ENCODE data around the gene RPS6KB2. TPM values are rescaled to one million over a fixed set of nuclear protein-coding genes. Genes with fewer than 3 reads are reported as not detected.

Gene RPS6KB2
- total and polyA plus RNA-seq, 4 donors, result 30.8 to 84.8 (median 37.9) TPM

DNA sequence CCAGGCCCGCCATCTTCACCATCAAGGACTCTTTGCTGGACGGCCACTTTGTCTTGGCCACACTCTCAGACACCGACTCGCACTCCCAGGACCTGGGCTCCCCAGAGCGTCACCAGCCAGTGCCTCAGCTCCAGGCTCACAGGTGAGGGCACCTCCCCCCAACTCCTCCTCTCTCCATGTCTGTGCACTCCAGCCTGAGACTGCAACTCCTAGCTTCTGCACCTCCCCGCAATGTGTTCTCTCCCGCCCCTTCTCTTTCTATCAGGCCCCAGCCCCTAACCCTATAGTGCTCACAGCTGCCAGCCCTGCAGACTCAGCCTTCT is 32.1 kb upstream of the RPS6KB2 start:
- Histone ChIP-seq H3K27ac (ENCODE audit: low read depth in 1 of 2, low read length in 2 of 2) (no peak overlapping the region), H3K36me3 (ENCODE audit: control insufficient read depth in 1 of 2, insufficient read depth in 2 of 2, low read length in 1 of 2) (peaks cover 4 to 7% of the 10 kb centered on the region in 2 donors), H3K27me3 (ENCODE audit: control insufficient read depth in 1 of 2, insufficient read depth in 2 of 2, low read length in 1 of 2) (no peaks in the 10 kb centered on the region), H3K4me1 (ENCODE audit: control insufficient read depth in 1 of 2, insufficient read depth in 2 of 2, low read length in 2 of 2) (no peaks in the 10 kb centered on the region), H3K9me3 (ENCODE audit: control insufficient read depth, low read length) (no peaks in the 10 kb centered on the region), H3K4me3 (ENCODE audit: low read length in 2 of 2) (no peak overlapping the region)
- intact Hi-C loops (cut with DNase I), result loop anchor here in 1 of 2 donors (10.0 kb wide), 1 partner anchor 109 kb away; the partner anchor contains the start of genes CDK2AP2 and PITPNM1
- WGBS, 2 donors, result 84 to 86% methylated on average over 7 of the region's 7 CpGs
- ATAC-seq (ENCODE audit: low FRiP score), result no peak
- no peak for DNase-seq

DNA sequence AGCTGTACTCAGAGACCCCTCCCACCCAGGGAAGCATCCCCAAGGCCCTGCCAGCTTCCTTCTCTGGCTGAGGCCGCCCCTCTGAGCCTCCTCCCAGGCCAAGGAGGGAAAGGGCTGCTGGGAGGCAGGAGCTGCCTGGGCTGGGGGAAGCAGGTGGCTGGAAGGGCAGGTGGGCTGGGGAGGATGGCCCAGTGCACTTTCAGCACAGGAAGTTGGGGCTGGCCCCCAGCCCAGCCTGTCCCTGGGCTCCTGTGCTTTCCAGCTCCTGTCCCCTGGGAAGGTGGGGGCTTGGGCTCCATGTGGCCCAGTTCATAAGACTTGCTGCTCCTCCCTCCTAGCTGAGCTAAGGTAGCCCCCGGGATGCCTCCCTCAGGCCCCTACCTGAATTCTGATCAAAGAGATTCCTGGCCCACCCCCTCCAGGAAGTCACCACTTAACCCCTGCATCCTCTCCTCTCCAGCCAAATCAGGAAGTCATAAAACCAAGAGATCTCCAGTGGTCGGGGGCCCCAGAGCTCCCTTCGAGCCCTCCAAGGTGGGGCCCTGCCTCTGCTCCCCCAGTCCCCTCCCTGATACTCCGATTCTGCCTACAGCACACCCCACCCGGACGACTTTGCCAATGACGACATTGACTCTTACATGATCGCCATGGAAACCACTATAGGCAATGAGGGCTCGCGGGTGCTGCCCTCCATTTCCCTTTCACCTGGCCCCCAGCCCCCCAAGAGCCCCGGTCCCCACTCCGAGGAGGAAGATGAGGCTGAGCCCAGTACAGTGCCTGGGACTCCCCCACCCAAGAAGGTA is 31.5 kb upstream of the RPS6KB2 start:
- H3K4me1 ChIP-seq (ENCODE audit: control insufficient read depth in 1 of 2, insufficient read depth in 2 of 2, low read length in 2 of 2), result no peaks in the 10 kb centered on the region
- intact Hi-C loops (cut with DNase I), result loop anchor here in 1 of 2 donors (10.0 kb wide), 1 partner anchor 108 kb away; the partner anchor contains the start of genes CDK2AP2 and PITPNM1
- WGBS, 2 donors, result 59 to 62% methylated on average over 12 to 13 of the region's 13 CpGs
- H3K27ac ChIP-seq (ENCODE audit: low read depth in 1 of 2, low read length in 2 of 2), result no peak overlapping the region
- no peak for ATAC-seq (ENCODE audit: low FRiP score)
- peaks cover 4 to 7% of the 10 kb centered on the region in 2 donors for H3K36me3 ChIP-seq (ENCODE audit: control insufficient read depth in 1 of 2, insufficient read depth in 2 of 2, low read length in 1 of 2)
- no peaks in the 10 kb centered on the region for H3K9me3 ChIP-seq (ENCODE audit: control insufficient read depth, low read length)
- no peak overlapping the region for H3K4me3 ChIP-seq (ENCODE audit: low read length in 2 of 2)
- no peaks in the 10 kb centered on the region for H3K27me3 ChIP-seq (ENCODE audit: control insufficient read depth in 1 of 2, insufficient read depth in 2 of 2, low read length in 1 of 2)
- DNase-seq, result no peak

GRCh38 chr11:67397536-67397935 is 30.8 kb upstream of the RPS6KB2 start:
- Histone ChIP-seq H3K27ac (ENCODE audit: low read depth in 1 of 2, low read length in 2 of 2) (no peak overlapping the region), H3K4me3 (ENCODE audit: low read length in 2 of 2) (no peak overlapping the region), H3K27me3 (ENCODE audit: control insufficient read depth in 1 of 2, insufficient read depth in 2 of 2, low read length in 1 of 2) (no peaks in the 10 kb centered on the region), H3K9me3 (ENCODE audit: control insufficient read depth, low read length) (no peaks in the 10 kb centered on the region), H3K4me1 (ENCODE audit: control insufficient read depth in 1 of 2, insufficient read depth in 2 of 2, low read length in 2 of 2) (no peaks in the 10 kb centered on the region), H3K36me3 (ENCODE audit: control insufficient read depth in 1 of 2, insufficient read depth in 2 of 2, low read length in 1 of 2) (peaks cover 4 to 7% of the 10 kb centered on the region in 2 donors)
- ATAC-seq (ENCODE audit: low FRiP score), result no peak
- WGBS, 2 donors, result 73 to 76% methylated on average over 6 of the region's 6 CpGs
- no peak for DNase-seq
- intact Hi-C loops (cut with DNase I), result loop anchor here in 1 of 2 donors (10.0 kb wide), 1 partner anchor 107 kb away; the partner anchor contains the start of genes CDK2AP2 and PITPNM1

- Histone ChIP-seq H3K36me3 (ENCODE audit: control insufficient read depth in 1 of 2, insufficient read depth in 2 of 2, low read length in 1 of 2) (peaks cover 4 to 7% of the 10 kb centered on the region in 2 donors), H3K27ac (ENCODE audit: low read depth in 1 of 2, low read length in 2 of 2) (no peak overlapping the region)
- intact Hi-C loops (cut with DNase I), result loop anchor here in 1 of 2 donors (10.0 kb wide), 1 partner anchor 107 kb away; the partner anchor contains the start of genes CDK2AP2 and PITPNM1
Observed at GRCh38 chr11:67397986-67398660, 30.2 kb upstream of the RPS6KB2 start.

GRCh38 chr11:67398661-67399563 is 29.4 kb upstream of the RPS6KB2 start:
- 82 to 83% methylated on average over 30 to 31 of the region's 31 CpGs for WGBS, 2 donors
- ATAC-seq (ENCODE audit: low FRiP score) (no peak), DNase-seq (no peak)
- intact Hi-C loops (cut with DNase I), result loop anchor here in 1 of 2 donors (10.0 kb wide), 1 partner anchor 106 kb away; the partner anchor contains the start of genes CDK2AP2 and PITPNM1
- Histone ChIP-seq H3K36me3 (ENCODE audit: control insufficient read depth in 1 of 2, insufficient read depth in 2 of 2, low read length in 1 of 2) (peaks cover 4 to 7% of the 10 kb centered on the region in 2 donors), H3K9me3 (ENCODE audit: control insufficient read depth, low read length) (no peaks in the 10 kb centered on the region), H3K4me1 (ENCODE audit: control insufficient read depth in 1 of 2, insufficient read depth in 2 of 2, low read length in 2 of 2) (no peaks in the 10 kb centered on the region), H3K27me3 (ENCODE audit: control insufficient read depth in 1 of 2, insufficient read depth in 2 of 2, low read length in 1 of 2) (no peaks in the 10 kb centered on the region), H3K4me3 (ENCODE audit: low read length in 2 of 2) (no peak overlapping the region), H3K27ac (ENCODE audit: low read depth in 1 of 2, low read length in 2 of 2) (no peak overlapping the region)

More at GRCh38 chr11:67397986-67398660, 30.2 kb upstream of the RPS6KB2 start:
- Histone ChIP-seq H3K4me1 (ENCODE audit: control insufficient read depth in 1 of 2, insufficient read depth in 2 of 2, low read length in 2 of 2) (no peaks in the 10 kb centered on the region), H3K4me3 (ENCODE audit: low read length in 2 of 2) (no peak overlapping the region), H3K27me3 (ENCODE audit: control insufficient read depth in 1 of 2, insufficient read depth in 2 of 2, low read length in 1 of 2) (no peaks in the 10 kb centered on the region), H3K9me3 (ENCODE audit: control insufficient read depth, low read length) (no peaks in the 10 kb centered on the region)
- ATAC-seq (ENCODE audit: low FRiP score), result no peak
- DNase-seq, result no peak
- WGBS, 2 donors, result 84 to 86% methylated on average over 24 of the region's 24 CpGs

DNA sequence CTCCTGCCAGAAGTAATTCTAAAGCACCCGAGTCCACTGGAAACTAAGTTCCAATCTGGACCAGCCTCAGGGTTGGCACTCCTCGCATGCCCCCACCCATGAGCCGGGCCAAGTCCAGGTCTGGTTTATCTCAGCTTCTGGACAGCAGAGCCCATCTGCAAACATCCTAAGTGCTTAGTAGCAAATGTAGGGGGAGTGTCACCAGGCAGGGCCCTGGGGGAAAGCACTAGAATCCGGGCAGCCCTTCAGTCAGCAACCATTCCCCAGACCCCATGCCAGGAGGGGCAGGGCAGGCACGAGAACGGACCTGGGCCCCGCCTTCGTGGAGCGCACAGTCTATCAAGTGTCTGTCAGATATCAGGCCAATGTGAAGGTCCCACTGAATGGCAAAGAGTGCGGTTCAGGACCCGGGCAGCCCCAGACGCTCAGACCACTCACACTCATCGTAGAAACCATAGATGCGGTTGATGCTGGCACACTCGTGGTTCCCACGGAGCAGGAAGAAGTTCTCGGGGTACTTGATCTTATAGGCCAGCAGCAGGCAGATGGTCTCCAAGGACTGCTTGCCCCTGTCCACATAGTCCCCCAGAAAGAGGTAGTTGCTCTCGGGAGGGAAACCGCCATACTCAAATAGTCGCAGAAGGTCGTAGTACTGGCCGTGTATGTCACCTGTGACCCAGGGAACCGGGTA is 27.9 kb upstream of the RPS6KB2 start:
- H3K4me3 ChIP-seq (ENCODE audit: low read length in 2 of 2), result peak overlapping the region; percentile 60 to 66
- no peak overlapping the region for H3K27ac ChIP-seq (ENCODE audit: low read depth in 1 of 2, low read length in 2 of 2)
- intact Hi-C loops (cut with DNase I), result loop anchor here (5.0 kb wide), 2 partner anchors 67 to 182 kb away; partner anchors contain the start of genes TMEM134 (in 2 of the 2) and GSTP1 (in 1 of the 2)
- H3K27me3 ChIP-seq (ENCODE audit: control insufficient read depth in 1 of 2, insufficient read depth in 2 of 2, low read length in 1 of 2), result no peaks in the 10 kb centered on the region
- ATAC-seq (ENCODE audit: low FRiP score) (no peak), DNase-seq (no peak)
- WGBS, 2 donors, result 28 to 31% methylated on average over 23 of the region's 23 CpGs
- H3K9me3 ChIP-seq (ENCODE audit: control insufficient read depth, low read length), result no peaks in the 10 kb centered on the region
- H3K4me1 ChIP-seq (ENCODE audit: control insufficient read depth in 1 of 2, insufficient read depth in 2 of 2, low read length in 2 of 2), result no peaks in the 10 kb centered on the region
- peaks cover 4 to 7% of the 10 kb centered on the region in 2 donors for H3K36me3 ChIP-seq (ENCODE audit: control insufficient read depth in 1 of 2, insufficient read depth in 2 of 2, low read length in 1 of 2)

GRCh38 chr11:67400942-67401494 is 27.3 kb upstream of the RPS6KB2 start:
- H3K36me3 ChIP-seq (ENCODE audit: control insufficient read depth in 1 of 2, insufficient read depth in 2 of 2, low read length in 1 of 2), result peaks cover 4 to 7% of the 10 kb centered on the region in 2 donors
- no peaks in the 10 kb centered on the region for H3K9me3 ChIP-seq (ENCODE audit: control insufficient read depth, low read length)
- H3K27ac ChIP-seq (ENCODE audit: low read depth in 1 of 2, low read length in 2 of 2), result peak overlapping the region in 1 of 2 donors; percentile 60
- DNase-seq, result no peak
- WGBS, 2 donors, result 3% methylated on average over 20 to 27 of the region's 27 CpGs
- no peak for ATAC-seq (ENCODE audit: low FRiP score)
- H3K4me1 ChIP-seq (ENCODE audit: control insufficient read depth in 1 of 2, insufficient read depth in 2 of 2, low read length in 2 of 2), result no peaks in the 10 kb centered on the region
- intact Hi-C loops (cut with DNase I), result loop anchor here (1.0 to 5.0 kb wide), 3 partner anchors 66 to 181 kb away; partner anchors contain the start of genes TMEM134 (in 2 of the 2) and GSTP1 (in 1 of the 2)
- peak overlapping the region; percentile 60 to 66 for H3K4me3 ChIP-seq (ENCODE audit: low read length in 2 of 2)
- H3K27me3 ChIP-seq (ENCODE audit: control insufficient read depth in 1 of 2, insufficient read depth in 2 of 2, low read length in 1 of 2), result no peaks in the 10 kb centered on the region

All from aorta (tissue), 5 donors.